Prostate gland (tissue), 2 donors: ENCODE data around the gene ATP6V0D1.

ENCODE experiments used
- CTCF ChIP-seq, 4 experiments: fragments of 200-600 bp in 2 of 4; fragments of 450-650 bp in 2 of 4; sonication (generic) in 2 of 4; IDR thresholded peaks; 1 replicate in 3 of 4; 2 replicates in 1 of 4; pipeline ENCODE4 v1.5.1; 2016 to 2019; ENCODE audit warnings: antibody characterized with exemption in 4 of 4, mild to moderate bottlenecking in 2 of 4, moderate library complexity in 2 of 4
- POLR2A ChIP-seq: fragments of 450-650 bp; IDR thresholded peaks from one replicate; pipeline ENCODE4 v1.6.1; 2016; ENCODE audit warnings: antibody characterized with exemption, mild to moderate bottlenecking
- POLR2AphosphoS5 ChIP-seq: sonication (generic); formaldehyde crosslinking; IDR thresholded peaks from one replicate; pipeline ENCODE4 v1.6.1; 2017; ENCODE audit warnings: antibody characterized with exemption

- TF ChIP-seq CTCF (IDR thresholded peaks at IDR 0.05) (no peak), POLR2A (no peak), POLR2AphosphoS5 (no peak)
Measured at GRCh38 chr16:67506468-67506867, 25.5 kb upstream of the ATP6V0D1 start.
